NCI-H2227 (cell line): ENCODE measurements around the gene GSG1.

Experiments used
- DNase-seq: peaks from one replicate; lab custom pipeline; 2025; ENCODE audit not compliant: unreplicated experiment; lab: John Stamatoyannopoulos, UW

Gene GSG1

DNA sequence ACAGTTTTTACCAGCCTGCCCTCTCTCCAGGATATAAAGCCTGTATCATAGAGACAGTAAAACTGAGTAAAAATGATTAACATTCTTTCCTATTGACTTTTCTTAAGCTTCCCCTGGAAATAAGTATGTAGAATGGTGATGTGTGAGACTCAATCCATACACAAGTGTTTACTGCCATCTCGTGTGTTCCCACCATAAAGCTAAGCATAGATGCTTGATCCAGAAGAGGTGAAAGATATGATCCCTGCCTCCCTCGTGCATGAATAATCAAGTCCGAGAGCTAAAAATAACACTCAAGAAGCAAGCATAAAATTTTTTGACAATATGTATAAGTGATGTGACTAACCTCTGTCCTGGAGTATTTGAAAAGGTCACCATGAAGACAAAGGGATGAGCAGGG, 16.9 kb upstream of the GSG1 start:
- DNase-seq = no peak

DNA sequence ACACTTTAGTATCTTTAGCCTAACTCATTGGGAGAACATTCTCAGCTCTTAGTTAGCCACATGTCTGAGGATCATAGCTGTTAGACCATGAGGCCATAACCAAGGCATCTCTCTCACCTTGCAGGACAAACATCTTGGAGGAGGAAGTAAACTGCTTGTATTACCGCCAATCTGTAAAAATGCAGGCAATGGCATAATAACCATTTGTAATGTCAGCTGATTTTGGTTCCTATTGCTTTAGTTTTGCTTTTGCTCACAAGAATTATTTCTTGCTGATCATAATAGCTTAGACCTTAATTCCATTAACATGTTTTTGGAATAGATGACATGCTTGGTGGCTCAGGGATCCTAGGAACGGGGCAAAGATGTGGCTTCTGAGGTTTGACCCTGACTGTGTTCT, 16.4 kb upstream of the GSG1 start:
- DNase-seq = no peak

GRCh38 chr12:13117029-13117428, 13.6 kb upstream of the GSG1 start:
- no peak for DNase-seq

DNA sequence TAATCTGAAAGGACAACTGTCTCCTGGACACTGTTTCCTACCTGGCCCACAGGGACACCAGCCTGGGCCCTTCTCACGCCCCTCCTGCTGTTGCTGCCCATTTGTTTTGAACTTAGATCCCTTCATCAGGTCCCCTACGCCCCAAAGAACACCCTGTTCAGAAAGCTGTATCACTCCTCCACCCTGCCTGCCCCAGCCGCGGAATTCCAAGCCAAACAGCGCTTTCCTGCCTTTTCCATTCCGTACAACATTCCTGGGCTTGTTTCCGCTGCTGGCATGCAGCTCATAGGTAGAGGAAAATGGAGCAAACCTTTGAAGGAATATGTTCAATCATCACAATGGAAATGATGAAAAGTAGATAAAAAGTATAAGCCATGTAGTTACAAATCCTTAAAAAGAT, 12.8 kb upstream of the GSG1 start:
- no peak for DNase-seq

DNA sequence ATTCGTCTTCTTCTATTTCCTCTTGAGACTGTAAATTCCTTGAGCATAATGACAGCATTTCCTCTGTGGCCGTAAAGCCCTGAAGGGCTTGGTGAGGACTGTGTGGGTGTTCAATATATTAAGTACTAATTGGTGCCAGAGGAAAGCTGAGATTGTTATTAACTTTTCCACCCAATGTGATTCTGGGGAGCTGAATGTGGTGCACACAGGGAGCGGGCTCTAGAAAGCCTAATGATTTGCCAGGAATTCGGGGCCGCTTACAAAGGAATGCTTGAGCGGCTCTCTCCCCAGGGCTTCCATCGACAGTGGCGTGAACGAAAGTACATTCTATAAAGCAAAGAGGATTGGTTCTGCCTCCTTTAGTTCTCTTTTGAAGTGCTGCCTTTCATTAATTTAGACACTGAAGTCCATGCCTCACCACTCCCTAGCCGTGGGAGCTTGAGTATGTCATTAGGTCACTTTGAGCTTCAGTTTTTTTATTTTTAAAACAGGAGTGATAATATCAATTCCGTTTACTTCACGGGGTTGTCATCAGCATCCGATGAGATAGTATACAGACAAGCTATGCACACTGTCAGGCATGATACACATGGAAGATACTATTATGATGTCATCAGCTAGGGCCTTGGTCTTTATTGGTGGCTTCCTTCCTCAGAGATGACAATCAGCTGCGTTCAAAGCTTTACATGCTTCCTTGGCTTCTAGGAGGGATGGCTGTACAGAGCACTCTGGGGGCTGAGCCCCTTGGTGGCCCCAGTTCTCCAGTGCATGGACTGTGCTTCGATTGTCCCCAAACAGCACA, 11.0 kb upstream of the GSG1 start:
- DNase-seq = no peak

DNA sequence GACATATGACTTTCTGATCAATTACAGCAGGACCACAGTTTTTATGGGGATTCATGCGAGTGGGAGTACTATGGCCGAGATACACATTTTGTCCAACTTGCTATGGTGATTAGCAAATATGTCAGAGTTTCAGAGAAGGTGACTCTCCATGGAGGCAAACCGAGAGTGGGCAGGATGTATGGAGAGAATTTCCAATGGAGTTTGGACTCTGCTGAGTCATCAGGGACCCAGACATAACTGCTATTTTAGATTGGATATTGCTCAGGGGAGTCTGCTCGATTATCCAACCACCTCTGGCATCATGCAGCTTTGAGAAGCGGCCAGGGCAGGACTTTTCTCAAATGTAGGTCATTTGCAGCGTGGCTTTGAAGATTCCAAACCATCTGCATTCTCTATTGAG, 9.5 kb upstream of the GSG1 start:
- no peak for DNase-seq

DNA sequence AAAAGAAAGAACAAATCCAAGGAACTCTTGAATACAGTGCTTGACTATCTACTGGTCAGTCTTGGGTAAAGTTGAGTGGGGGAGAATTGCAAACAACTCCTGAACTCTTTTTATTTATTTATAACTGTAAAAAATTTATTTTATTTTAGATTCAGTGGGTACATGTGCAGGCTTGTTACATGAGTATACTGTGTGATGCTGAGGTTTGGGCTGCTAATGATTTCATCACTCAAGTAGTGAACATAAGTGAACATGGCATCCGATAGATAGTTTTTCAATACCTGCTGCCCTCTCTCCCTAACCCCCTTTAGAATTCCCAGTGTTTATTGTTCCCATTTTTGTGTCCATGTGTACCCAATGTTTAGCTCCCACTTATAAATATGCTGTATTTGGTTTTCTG, 3.2 kb upstream of the GSG1 start:
- DNase-seq = no peak

- DNase-seq = no peak
Observed at GRCh38 chr12:13105781-13106180, 2.3 kb upstream of the GSG1 start.

DNA sequence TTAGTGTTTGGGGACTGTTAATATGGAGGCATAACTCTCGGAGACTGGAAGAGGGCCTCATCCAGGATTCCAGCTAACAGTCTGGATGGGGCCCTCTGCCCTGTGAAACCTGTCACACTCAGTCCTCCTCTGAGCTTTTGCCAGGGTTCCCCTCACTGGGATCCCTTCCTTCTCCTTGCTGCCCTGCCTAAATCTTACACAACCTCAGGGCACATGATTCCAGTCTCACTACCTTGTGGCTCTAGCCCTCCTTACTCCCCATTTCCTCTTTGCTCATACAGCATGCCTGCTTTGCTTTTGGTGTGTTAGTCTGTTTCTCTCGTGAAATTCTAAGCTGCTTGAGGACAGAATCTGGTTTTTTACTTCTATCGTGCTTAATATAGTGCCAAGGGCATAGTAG, 942 bp upstream of the GSG1 start:
- DNase-seq = no peak

- no peak for DNase-seq
Observed at GRCh38 chr12:13102461-13103195, 839 bp downstream of the GSG1 start.

GRCh38 chr12:13101821-13102375, 1.6 kb downstream of the GSG1 start:
- no peak for DNase-seq

- peak; percentile 86 for DNase-seq
Observed at GRCh38 chr12:13100882-13101769, 2.3 kb downstream of the GSG1 start.

GRCh38 chr12:13100605-13100881, 2.9 kb downstream of the GSG1 start:
- DNase-seq = no peak

GRCh38 chr12:13099844-13100604, 3.4 kb downstream of the GSG1 start:
- no peak for DNase-seq

DNA sequence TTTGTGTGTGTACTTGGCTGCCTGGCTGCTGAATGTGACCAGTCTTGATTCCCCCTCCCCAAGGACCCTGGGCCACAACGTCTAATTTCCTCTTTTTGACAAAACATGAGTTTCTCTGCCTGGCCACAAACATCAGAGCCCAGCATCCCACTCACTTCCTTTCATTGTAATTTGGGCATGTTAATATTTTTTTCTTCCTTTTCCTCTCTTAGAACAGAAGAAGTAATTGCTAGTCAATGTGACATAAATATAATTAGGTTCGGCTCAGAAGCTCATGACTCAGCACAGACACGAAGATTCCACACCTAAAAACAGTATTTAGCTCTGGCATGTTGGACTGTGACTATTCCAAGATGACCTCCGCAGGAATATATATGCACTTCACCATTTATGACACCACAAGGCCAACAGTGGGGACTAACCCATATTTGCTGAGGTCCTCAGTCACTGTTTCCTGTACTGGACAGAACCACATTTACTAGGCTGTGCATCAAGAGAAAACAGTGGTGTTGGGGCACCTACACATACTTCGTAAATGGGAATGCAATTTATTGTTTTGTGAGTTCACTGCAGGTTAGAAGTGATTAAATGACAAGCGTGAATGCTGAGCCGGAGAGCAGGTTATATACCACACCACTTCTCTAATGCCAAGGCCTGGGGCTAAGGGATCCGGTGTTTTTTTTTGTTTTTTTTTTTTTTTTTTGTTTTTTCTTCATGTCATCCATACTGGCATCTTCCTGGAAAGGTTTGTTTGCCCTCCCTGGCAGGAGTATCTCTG, 4.2 kb downstream of the GSG1 start:
- no peak for DNase-seq

DNA sequence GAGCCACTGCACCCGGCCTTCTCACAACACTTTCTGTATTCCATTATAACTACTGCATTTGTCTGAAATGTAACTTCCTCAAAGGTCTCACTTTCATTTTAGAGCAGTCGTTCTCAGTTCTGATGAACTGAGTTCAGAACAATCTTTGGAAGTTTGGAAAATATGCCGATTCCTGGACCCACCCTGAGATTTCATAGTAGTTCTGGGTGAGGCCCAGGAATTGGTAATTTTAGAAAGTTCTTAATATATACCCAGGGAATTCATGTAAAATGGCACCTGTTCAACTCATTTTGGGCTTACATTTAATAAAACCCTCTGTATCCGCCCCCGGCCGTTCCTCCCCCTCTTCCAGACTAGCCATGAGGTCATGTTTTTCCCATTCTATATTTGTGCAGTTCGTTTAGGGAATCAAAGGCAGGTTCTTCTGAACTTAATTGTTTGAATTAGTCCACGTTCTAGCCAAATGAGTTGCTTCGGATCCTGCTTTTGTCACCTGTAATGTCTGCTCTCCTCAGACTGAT, 5.9 kb downstream of the GSG1 start:
- DNase-seq = no peak

GRCh38 chr12:13095266-13095995, 8.0 kb downstream of the GSG1 start:
- peak; percentile 38 for DNase-seq

DNA sequence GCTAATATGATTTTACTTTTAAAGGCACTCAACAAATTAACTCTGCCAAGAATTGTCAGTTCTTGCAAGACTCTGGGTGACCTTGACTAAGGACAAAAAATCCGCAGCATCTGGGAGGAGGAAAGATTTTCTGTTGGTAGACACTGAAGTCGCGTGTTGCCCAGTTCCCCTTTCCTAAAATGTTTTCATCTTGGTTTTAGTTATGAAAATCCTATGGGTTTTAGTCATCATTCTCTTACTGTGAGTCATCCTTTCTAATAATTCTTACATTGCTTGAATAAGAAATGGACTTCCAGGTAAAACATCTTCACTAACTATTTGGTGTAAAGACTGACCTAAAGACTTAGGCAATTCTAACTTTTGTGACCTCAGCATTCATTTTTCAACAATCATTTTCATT, 9.1 kb downstream of the GSG1 start:
- DNase-seq = no peak

DNA sequence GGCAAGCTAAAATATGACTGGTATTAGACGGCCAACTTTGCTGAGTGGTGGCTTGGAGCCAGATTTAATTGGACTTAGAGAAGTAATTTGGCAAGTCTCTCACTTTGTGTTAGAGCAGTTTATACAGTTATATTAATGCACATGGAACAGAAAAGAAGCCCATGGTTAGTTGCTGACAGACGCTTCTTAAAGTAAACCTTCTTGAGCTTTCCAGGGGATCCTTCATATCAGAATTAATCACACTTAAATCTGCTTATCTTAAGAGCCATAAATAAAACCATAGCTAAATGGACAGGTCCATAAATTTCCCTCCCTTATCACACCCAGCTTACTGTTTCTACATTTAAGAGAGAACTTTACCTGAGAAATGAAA, 9.6 kb downstream of the GSG1 start:
- no peak for DNase-seq
